Mesothelial cell of epicardium (in vitro differentiated cells): ENCODE measurements around the gene WDR41. TPM values are rescaled to one million over a fixed set of nuclear protein-coding genes. Genes with fewer than 3 reads are reported as not detected.
"Not testable (repeated sequence)": the region's sequence is repeated elsewhere in the genome, so short reads cannot be mapped to it uniquely, and the experiment has no call there.

Experiments
- DNase-seq, 2 experiments: peaks; one replicate each; pipeline ENCODE4 v3.0.0; 2021; ENCODE audit warnings: low spot score in 2 of 2; ENCODE audit not compliant: unreplicated experiment in 2 of 2
- H3K27ac Mint-ChIP-seq: 2 replicates; pipeline ENCODE4 v1.8.0; 2021; ENCODE audit warnings: mixed read lengths
- H3K27me3 Mint-ChIP-seq: 2 replicates; pipeline ENCODE4 v1.8.0; 2021; ENCODE audit warnings: low read depth, mixed read lengths
- H3K36me3 Mint-ChIP-seq: 2 replicates; pipeline ENCODE4 v1.8.0; 2021; ENCODE audit warnings: mixed read lengths
- H3K4me1 Mint-ChIP-seq: 2 replicates; pipeline ENCODE4 v1.8.0; 2021; ENCODE audit warnings: mixed read lengths
- H3K4me3 Mint-ChIP-seq: 2 replicates; pipeline ENCODE4 v1.8.0; 2021; ENCODE audit warnings: mild to moderate bottlenecking, moderate library complexity, mixed read lengths
- H3K9me3 Mint-ChIP-seq: 2 replicates; pipeline ENCODE4 v1.8.0; 2021; ENCODE audit warnings: mixed read lengths
- total RNA-seq: library from RNA; stranded (reverse); gene quantifications from 3 replicates; pipeline ENCODE4 v1.2.1, GENCODE V29; 2021
- TF ChIP-seq, protein P1 (sequence below): fragments of 200-600 bp; sonication (generic); IDR thresholded peaks from one replicate; pipeline ENCODE4 v1.5.0; 2021; ENCODE audit warnings: antibody characterized with exemption; ENCODE audit not compliant: unreplicated experiment

The WDR41 gene
- total RNA-seq, 1 donor from 2014 or later, result 48.7 TPM

DNA sequence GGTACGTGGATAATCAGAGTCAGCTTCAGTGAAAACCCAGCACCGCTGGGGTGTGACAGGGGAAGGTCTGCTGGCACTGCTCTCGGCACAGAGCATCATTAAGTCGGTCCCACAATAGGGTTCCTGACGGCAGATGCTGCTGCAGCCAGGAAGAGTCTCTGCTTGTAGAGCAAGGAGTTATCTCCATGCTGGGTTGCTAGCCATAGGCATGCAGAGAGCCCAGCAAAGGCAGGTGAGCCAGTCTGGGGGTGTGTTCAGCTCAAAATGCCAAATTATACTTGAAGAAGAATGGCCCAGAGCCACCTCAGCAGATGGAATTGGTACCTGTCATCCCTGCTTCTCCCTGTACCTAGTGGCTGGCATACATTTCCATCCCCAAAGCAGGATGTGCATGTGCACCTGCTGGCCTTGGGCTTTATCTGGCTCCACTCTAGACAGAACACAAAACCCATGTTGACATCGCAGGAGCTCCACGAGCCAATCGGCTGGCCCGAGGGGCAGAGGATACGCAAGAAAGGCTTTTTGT, 100.8 kb downstream of the WDR41 start:
- Mint-ChIP-seq H3K27me3 (no peaks in the 10 kb centered on the region), H3K4me1 (peaks cover 12% of the 10 kb centered on the region), H3K4me3 (no peak overlapping the region), H3K36me3 (peaks cover 2% of the 10 kb centered on the region), H3K9me3 (peaks cover 13% of the 10 kb centered on the region), H3K27ac (no peak overlapping the region)
- TF ChIP-seq, protein P1, sequence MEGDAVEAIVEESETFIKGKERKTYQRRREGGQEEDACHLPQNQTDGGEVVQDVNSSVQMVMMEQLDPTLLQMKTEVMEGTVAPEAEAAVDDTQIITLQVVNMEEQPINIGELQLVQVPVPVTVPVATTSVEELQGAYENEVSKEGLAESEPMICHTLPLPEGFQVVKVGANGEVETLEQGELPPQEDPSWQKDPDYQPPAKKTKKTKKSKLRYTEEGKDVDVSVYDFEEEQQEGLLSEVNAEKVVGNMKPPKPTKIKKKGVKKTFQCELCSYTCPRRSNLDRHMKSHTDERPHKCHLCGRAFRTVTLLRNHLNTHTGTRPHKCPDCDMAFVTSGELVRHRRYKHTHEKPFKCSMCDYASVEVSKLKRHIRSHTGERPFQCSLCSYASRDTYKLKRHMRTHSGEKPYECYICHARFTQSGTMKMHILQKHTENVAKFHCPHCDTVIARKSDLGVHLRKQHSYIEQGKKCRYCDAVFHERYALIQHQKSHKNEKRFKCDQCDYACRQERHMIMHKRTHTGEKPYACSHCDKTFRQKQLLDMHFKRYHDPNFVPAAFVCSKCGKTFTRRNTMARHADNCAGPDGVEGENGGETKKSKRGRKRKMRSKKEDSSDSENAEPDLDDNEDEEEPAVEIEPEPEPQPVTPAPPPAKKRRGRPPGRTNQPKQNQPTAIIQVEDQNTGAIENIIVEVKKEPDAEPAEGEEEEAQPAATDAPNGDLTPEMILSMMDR, result no peak
- DNase-seq, result no peak

DNA sequence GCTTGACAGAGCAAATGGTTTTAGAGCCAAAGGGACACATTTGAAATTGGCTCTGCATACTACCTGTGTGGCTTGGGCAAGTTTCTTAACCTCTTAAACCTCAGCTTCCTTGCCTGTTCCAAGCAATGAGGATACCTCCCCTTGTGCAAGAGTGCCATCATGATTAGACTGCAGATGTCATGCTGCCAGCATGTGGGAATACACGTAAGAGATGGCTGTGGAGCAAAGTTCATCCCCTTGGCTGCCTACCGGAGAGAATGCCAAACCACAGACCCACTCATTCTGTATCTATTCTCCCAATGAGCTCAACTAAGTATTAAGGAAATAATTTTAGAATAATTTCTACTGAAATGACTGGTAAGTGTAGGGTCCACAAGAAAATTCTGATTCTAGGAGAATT, 101.3 kb downstream of the WDR41 start:
- peaks cover 2% of the 10 kb centered on the region for H3K36me3 Mint-ChIP-seq
- peaks cover 6% of the 10 kb centered on the region for H3K4me1 Mint-ChIP-seq
- no peak overlapping the region for H3K4me3 Mint-ChIP-seq
- DNase-seq, result no peak
- H3K9me3 Mint-ChIP-seq, result peaks cover 13% of the 10 kb centered on the region
- TF ChIP-seq, protein P1, result no peak
- no peak overlapping the region for H3K27ac Mint-ChIP-seq
- no peaks in the 10 kb centered on the region for H3K27me3 Mint-ChIP-seq

DNA sequence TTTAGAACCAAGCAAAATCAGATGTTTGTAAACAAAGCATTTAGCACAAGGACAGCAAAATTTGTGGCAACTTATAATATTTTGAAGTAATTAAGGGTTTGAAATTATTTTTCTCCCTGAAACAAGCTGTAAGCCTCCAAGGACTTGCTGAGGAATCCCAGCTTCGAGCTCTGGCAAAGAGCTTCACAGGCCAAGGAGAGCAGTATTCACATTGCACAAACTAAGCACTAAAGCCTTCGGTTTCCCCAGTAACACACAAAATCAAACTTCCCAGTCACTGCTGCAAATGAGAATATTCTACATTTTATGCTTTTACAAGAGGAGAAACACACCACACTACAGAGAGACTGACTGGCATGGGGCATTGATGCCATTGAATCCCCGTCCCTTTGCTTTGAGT, 101.9 kb downstream of the WDR41 start:
- no peak overlapping the region for H3K4me3 Mint-ChIP-seq
- H3K9me3 Mint-ChIP-seq, result peaks cover 16% of the 10 kb centered on the region
- TF ChIP-seq, protein P1, result no peak
- no peak overlapping the region for H3K27ac Mint-ChIP-seq
- peaks cover 2% of the 10 kb centered on the region for H3K36me3 Mint-ChIP-seq
- H3K4me1 Mint-ChIP-seq, result peaks cover 5% of the 10 kb centered on the region
- H3K27me3 Mint-ChIP-seq, result no peaks in the 10 kb centered on the region
- DNase-seq, result no peak

DNA sequence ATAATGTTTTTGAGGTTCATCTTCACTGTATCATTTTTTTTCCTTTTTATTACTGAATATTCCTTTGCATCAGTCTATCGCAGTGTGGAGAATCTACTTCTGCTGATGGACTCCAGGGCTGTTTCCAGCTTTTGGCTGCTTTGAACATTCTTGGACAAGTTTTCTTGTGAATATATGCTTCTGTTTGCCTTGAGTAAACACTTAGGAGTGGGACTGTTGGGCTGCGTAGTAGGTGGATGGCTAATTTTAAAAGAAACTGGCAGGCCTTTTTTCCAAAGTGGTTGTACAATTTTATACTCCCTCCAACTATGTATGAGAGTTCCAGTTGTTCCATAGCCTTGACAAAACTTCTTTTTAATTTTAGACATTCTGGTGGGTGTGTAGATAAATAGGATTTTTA, 102.4 kb downstream of the WDR41 start:
- TF ChIP-seq, protein P1, result no peak
- DNase-seq, result no peak
- Mint-ChIP-seq H3K27me3 (no peaks in the 10 kb centered on the region), H3K36me3 (peaks cover 2% of the 10 kb centered on the region), H3K9me3 (peaks cover 19% of the 10 kb centered on the region), H3K4me3 (no peak overlapping the region), H3K27ac (no peak overlapping the region), H3K4me1 (peaks cover 5% of the 10 kb centered on the region)

DNA sequence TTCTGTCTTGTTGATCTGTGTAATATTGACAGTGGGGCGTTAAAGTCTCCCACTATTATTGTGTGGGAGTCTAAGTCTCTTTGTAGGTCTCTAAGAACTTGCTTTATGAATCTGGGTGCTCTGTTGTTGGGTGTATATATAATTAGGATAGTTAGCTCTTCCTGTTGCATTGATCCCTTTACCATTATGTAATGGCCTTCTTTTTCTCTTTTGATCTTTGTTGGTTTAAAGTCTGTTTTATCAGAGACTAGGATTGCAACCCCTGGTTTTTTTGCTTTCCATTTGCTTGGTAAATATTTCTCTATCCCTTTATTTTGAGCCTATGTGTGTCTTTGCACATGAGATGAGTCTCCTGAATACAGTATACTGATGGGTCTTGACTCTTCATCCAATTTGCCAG, 105.8 kb downstream of the WDR41 start:
- not testable (repeated sequence) for H3K27me3 Mint-ChIP-seq, H3K4me1 Mint-ChIP-seq, H3K36me3 Mint-ChIP-seq, DNase-seq, H3K27ac Mint-ChIP-seq, H3K4me3 Mint-ChIP-seq
- peaks cover 37% of the 10 kb centered on the region for H3K9me3 Mint-ChIP-seq

DNA sequence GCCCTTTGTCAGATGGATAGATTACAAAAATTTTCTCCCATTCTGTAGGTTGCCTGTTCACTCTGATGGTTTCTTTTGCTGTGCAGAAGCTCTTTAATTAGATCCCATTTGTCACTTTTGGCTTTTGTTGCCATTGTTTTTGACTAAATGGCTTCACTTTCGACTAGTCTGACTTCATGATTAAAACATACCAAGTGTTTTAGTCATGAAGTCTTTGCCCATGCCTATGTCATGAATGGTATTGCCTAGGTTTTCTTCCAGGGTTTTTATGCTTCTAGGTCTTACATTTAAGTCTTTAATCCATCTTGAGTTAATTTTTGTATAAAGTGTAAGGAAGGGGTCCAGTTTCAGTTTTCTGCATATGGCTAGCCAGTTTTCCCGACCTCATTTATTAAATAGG, 108.8 kb downstream of the WDR41 start:
- peaks cover 30% of the 10 kb centered on the region for H3K4me1 Mint-ChIP-seq
- not testable (repeated sequence) for H3K27me3 Mint-ChIP-seq, DNase-seq, H3K36me3 Mint-ChIP-seq, H3K4me3 Mint-ChIP-seq, H3K27ac Mint-ChIP-seq
- H3K9me3 Mint-ChIP-seq, result peaks cover 37% of the 10 kb centered on the region

Other genes starting within 250 kb of the WDR41 start
- not detected in 3 replicates for gene OTP, start 146.4 kb upstream of the WDR41 start, total RNA-seq